Breast epithelium (tissue), 4 donors: ENCODE data around the gene ASPDH. TPM values are rescaled to one million over a fixed set of nuclear protein-coding genes. Genes with fewer than 3 reads are reported as not detected.

ENCODE experiments used
- DNase-seq, 2 donors: peaks; one replicate each; pipeline ENCODE4 v3.0.0-alpha.2; 2019; ENCODE audit warnings: low spot score in 2 of 2
- H3K27ac ChIP-seq, 2 donors: fragments of 200-600 bp; sonication (generic) in 1 of 2; one replicate each; pipeline ENCODE4 v1.5.1; 2016 to 2019; ENCODE audit warnings: mild to moderate bottlenecking in 1 of 2
- H3K27me3 ChIP-seq, 2 donors: fragments of 200-600 bp; sonication (generic) in 1 of 2; one replicate each; pipeline versions ENCODE4 v1.5.1 to v1.6.0; 2017 to 2019; ENCODE audit warnings: control low read depth in 1 of 2, mild to moderate bottlenecking in 1 of 2
- H3K36me3 ChIP-seq: fragments of 200-600 bp; one replicate; pipeline ENCODE4 v1.5.1; 2019
- H3K4me1 ChIP-seq, 2 donors: fragments of 200-600 bp; sonication (generic); one replicate each; pipeline ENCODE4 v1.5.1; 2016 to 2019; ENCODE audit warnings: control low read depth in 1 of 2
- H3K4me3 ChIP-seq, 3 donors: fragments of 200-600 bp; sonication (generic); 1 replicate in 2 of 3; 2 replicates in 1 of 3; pipeline ENCODE4 v1.5.1; 2016 to 2019; ENCODE audit warnings: mild to moderate bottlenecking in 3 of 3, moderate library complexity in 2 of 3
- H3K9me3 ChIP-seq, 2 donors: fragments of 200-600 bp; sonication (generic) in 1 of 2; one replicate each; pipeline ENCODE4 v1.5.1; 2016 to 2019; ENCODE audit warnings: control low read depth in 1 of 2
- POLR2A ChIP-seq: fragments of 450-650 bp; IDR thresholded peaks from one replicate; pipeline ENCODE4 v1.6.1; 2016; ENCODE audit warnings: antibody characterized with exemption, mild to moderate bottlenecking, moderate library complexity
- POLR2AphosphoS5 ChIP-seq, 3 donors: sonication (generic); formaldehyde crosslinking; IDR thresholded peaks; one replicate each; pipeline ENCODE4 v1.6.1; 2017; ENCODE audit warnings: antibody characterized with exemption in 3 of 3
- intact Hi-C: fragments of 100-400 bp; cut with DNase I; formaldehyde crosslinking; loops from one replicate; pipeline ENCODE4 v1.15.1; 2023; ENCODE audit warnings: low total_unique reads
- total RNA-seq, 3 donors: library from RNA; depleted of rRNA; stranded (reverse); fragments of >200 nt; gene quantifications; one replicate each; pipeline ENCODE4 v1.1.0, GENCODE V29; 2016
- TF ChIP-seq, protein P1 (sequence below), 3 donors: fragments of 450-650 bp; IDR thresholded peaks; one replicate each; pipeline ENCODE4 v1.5.1; 2016 to 2017; ENCODE audit warnings: antibody characterized with exemption in 3 of 3, mild to moderate bottlenecking in 3 of 3, moderate library complexity in 3 of 3

ASPDH gene
- total RNA-seq, 3 donors from 2014 or later = not detected

- H3K36me3 ChIP-seq = no peaks in the 10 kb centered on the region
- no peak overlapping the region for H3K27ac ChIP-seq
- no peaks in the 10 kb centered on the region for H3K4me1 ChIP-seq
- intact Hi-C loops = no loop called here
- no peaks in the 10 kb centered on the region for H3K9me3 ChIP-seq
- H3K4me3 ChIP-seq = no peak overlapping the region
- no peak for DNase-seq
- TF ChIP-seq POLR2A (no peak), POLR2AphosphoS5 (IDR thresholded peaks at IDR 0.05) (no peak)
- H3K27me3 ChIP-seq = peaks cover 0 to 3% of the 10 kb centered on the region in 2 donors
Observed at GRCh38 chr19:50490411-50490811, 23.3 kb downstream of the ASPDH start.

- Histone ChIP-seq H3K27me3 (peaks cover 0 to 3% of the 10 kb centered on the region in 2 donors), H3K4me3 (no peak overlapping the region), H3K9me3 (no peaks in the 10 kb centered on the region), H3K4me1 (no peaks in the 10 kb centered on the region), H3K36me3 (no peaks in the 10 kb centered on the region), H3K27ac (no peak overlapping the region)
- TF ChIP-seq, protein P1, sequence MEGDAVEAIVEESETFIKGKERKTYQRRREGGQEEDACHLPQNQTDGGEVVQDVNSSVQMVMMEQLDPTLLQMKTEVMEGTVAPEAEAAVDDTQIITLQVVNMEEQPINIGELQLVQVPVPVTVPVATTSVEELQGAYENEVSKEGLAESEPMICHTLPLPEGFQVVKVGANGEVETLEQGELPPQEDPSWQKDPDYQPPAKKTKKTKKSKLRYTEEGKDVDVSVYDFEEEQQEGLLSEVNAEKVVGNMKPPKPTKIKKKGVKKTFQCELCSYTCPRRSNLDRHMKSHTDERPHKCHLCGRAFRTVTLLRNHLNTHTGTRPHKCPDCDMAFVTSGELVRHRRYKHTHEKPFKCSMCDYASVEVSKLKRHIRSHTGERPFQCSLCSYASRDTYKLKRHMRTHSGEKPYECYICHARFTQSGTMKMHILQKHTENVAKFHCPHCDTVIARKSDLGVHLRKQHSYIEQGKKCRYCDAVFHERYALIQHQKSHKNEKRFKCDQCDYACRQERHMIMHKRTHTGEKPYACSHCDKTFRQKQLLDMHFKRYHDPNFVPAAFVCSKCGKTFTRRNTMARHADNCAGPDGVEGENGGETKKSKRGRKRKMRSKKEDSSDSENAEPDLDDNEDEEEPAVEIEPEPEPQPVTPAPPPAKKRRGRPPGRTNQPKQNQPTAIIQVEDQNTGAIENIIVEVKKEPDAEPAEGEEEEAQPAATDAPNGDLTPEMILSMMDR (IDR thresholded peaks at IDR 0.05) = no peak
- TF ChIP-seq POLR2A = no peak
- TF ChIP-seq POLR2AphosphoS5 (IDR thresholded peaks at IDR 0.05) = no peak
- intact Hi-C loops = no loop called here
- DNase-seq = no peak
Observed at GRCh38 chr19:50489461-50490011, 24.2 kb downstream of the ASPDH start.

DNA sequence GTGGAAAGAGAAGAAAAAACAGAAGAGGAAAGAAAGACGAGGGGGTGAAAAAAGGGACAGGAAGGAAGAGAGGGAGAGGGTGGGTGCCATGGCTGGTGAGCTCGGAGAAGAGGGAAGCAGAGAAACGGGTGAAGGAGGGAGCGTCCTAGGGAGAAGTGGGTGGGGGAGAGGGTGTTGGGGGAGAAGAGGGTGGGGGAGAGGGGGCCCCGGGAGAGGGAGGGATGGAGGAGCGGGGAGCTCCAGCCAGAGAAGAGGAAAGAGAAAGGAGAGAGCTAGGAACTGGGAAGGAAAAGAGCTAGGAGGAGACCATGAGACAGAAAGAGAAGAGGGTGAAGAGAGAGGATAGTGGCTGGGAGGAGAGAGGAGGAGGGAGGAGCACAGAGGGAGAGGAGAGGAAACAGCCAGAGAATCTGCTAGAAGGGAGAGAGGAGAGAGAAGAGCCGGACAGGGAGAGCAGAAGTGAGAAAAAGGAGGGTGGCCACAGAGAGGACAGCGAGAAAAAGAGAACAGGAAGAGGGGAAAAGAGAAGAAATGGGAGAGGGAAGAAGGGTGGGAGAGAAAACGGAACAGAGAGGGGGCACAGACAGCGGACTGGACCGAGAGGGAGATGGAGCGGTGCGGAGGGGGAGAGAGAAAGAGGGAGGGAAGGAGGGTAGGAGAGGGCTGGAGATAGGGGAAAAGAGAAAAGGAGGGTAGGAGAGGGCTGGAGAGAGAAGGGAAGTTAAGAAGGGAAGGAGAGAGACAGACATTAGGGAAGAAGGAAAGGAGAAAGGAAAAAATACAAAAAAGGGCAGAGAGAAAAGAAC, 25.1 kb downstream of the ASPDH start:
- H3K27ac ChIP-seq = no peak overlapping the region
- intact Hi-C loops = no loop called here

GRCh38 chr19:50486823-50487515, 26.7 kb downstream of the ASPDH start:
- Histone ChIP-seq H3K36me3 (no peaks in the 10 kb centered on the region), H3K27me3 (peaks cover 0 to 3% of the 10 kb centered on the region in 2 donors), H3K9me3 (no peaks in the 10 kb centered on the region), H3K4me3 (no peak overlapping the region), H3K4me1 (no peaks in the 10 kb centered on the region), H3K27ac (no peak overlapping the region)
- TF ChIP-seq POLR2AphosphoS5 (IDR thresholded peaks at IDR 0.05) (no peak), POLR2A (no peak)
- TF ChIP-seq, protein P1 (IDR thresholded peaks at IDR 0.05) = no peak
- no peak for DNase-seq
- intact Hi-C loops = no loop called here

More for the DNA sequence above, 25.1 kb downstream of the ASPDH start:
- Histone ChIP-seq H3K4me3 (no peak overlapping the region), H3K9me3 (no peaks in the 10 kb centered on the region), H3K4me1 (no peaks in the 10 kb centered on the region), H3K27me3 (peaks cover 0 to 3% of the 10 kb centered on the region in 2 donors), H3K36me3 (no peaks in the 10 kb centered on the region)
- no peak for TF ChIP-seq POLR2AphosphoS5 (IDR thresholded peaks at IDR 0.05)
- TF ChIP-seq, protein P1 (IDR thresholded peaks at IDR 0.05) = no peak
- no peak for TF ChIP-seq POLR2A
- no peak for DNase-seq

DNA sequence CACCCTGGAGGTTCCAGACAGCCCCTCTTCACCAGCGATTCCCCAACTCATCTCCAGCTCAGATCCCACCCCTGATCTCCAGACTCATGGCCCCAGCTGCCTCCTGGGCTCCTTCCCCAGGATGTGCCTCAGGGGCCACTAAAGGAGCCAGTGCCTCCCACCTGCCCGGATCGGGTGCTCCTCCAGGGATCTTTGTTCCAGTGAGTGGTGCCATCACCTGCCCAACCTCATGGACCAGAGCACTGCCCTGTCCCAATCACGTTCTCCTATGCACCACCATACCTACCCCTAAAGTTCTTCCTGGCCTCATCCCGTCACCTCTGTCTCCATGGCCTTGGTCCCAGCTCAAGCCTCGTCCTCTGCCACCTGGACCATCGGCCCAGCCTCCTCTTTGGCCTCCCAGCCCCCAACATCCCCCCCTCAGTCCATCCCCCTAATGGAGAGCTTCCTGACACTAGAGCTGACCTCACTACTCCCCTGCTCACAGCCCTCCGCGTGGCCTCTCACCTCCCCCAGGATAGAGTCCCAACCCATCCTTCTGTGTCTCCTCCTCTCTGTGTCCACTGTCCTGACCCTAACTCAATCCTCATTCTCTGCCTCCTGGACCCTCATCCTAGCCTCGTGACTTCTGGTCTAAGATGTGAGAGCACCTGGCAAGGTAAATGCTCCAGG, 28.3 kb downstream of the ASPDH start:
- intact Hi-C loops = no loop called here
- no peaks in the 10 kb centered on the region for H3K4me1 ChIP-seq
- no peaks in the 10 kb centered on the region for H3K36me3 ChIP-seq
- no peaks in the 10 kb centered on the region for H3K9me3 ChIP-seq
- H3K27ac ChIP-seq = no peak overlapping the region
- DNase-seq = no peak
- no peak overlapping the region for H3K4me3 ChIP-seq
- no peak for TF ChIP-seq POLR2AphosphoS5 (IDR thresholded peaks at IDR 0.05)
- no peak for TF ChIP-seq POLR2A
- H3K27me3 ChIP-seq = peaks cover 0 to 3% of the 10 kb centered on the region in 2 donors
